Thyroid gland (tissue), 4 donors: ENCODE data around the gene KIF2A. TPM values are rescaled to one million over a fixed set of nuclear protein-coding genes. Genes with fewer than 3 reads are reported as not detected.

Source experiments
- DNase-seq, 2 donors: peaks; one replicate each; pipeline ENCODE4 v3.0.0-alpha.2; 2019
- H3K27ac ChIP-seq, 3 donors: fragments of 200-600 bp; sonication (generic); 1 replicate in 2 of 3; 2 replicates in 1 of 3; pipeline ENCODE4 v1.5.1; 2016 to 2019; ENCODE audit warnings: mild to moderate bottlenecking in 1 of 3, moderate library complexity in 1 of 3
- H3K27me3 ChIP-seq: fragments of 200-600 bp; sonication (generic); one replicate; pipeline ENCODE4 v1.5.1; 2019
- H3K36me3 ChIP-seq, 2 donors: fragments of 200-600 bp; sonication (generic); one replicate each; pipeline ENCODE4 v1.5.1; 2016 to 2019
- H3K4me1 ChIP-seq, 2 donors: fragments of 200-600 bp; sonication (generic); one replicate each; pipeline ENCODE4 v1.5.1; 2017 to 2019
- H3K4me3 ChIP-seq, 3 donors: fragments of 200-600 bp; sonication (generic); replicated peaks in 1 of 3; 1 replicate in 2 of 3; 2 replicates in 1 of 3; pipeline ENCODE4 v1.5.1; 2016; ENCODE audit warnings: mild to moderate bottlenecking in 1 of 3
- H3K9me3 ChIP-seq: fragments of 200-600 bp; sonication (generic); one replicate; pipeline ENCODE4 v1.5.1; 2017
- CTCF ChIP-seq, 6 experiments: fragments of 200-600 bp in 3 of 6; fragments of 450-650 bp in 3 of 6; sonication (generic) in 3 of 6; IDR thresholded peaks; one replicate each; pipeline ENCODE4 v1.5.1; 2016 to 2019; ENCODE audit warnings: antibody characterized with exemption in 6 of 6, mild to moderate bottlenecking in 2 of 6, inconsistent platforms in 1 of 6, moderate library complexity in 1 of 6
- POLR2A ChIP-seq, 2 donors: fragments of 450-650 bp; IDR thresholded peaks; one replicate each; pipeline ENCODE4 v1.6.1; 2017; ENCODE audit warnings: antibody characterized with exemption in 2 of 2, mild to moderate bottlenecking in 2 of 2, moderate library complexity in 1 of 2
- WGBS, 2 donors: methylation state at CpG; one replicate each; pipeline ENCODE4 v1.1.5; 2017; 5-methylcytosine and 5-hydroxymethylcytosine counted together
- intact Hi-C: fragments of 100-400 bp; cut with DNase I; formaldehyde crosslinking; loops from one replicate; pipeline ENCODE4 v1.15.1; 2023
- total RNA-seq, 4 donors: library from RNA; depleted of rRNA; stranded (reverse); fragments of >200 nt; gene quantifications; one replicate each; pipeline ENCODE4 v1.2.3, GENCODE V29; 2016

KIF2A gene
- total RNA-seq, 4 donors from 2014 or later = 34.9 to 118 (median 54.8) TPM

DNA sequence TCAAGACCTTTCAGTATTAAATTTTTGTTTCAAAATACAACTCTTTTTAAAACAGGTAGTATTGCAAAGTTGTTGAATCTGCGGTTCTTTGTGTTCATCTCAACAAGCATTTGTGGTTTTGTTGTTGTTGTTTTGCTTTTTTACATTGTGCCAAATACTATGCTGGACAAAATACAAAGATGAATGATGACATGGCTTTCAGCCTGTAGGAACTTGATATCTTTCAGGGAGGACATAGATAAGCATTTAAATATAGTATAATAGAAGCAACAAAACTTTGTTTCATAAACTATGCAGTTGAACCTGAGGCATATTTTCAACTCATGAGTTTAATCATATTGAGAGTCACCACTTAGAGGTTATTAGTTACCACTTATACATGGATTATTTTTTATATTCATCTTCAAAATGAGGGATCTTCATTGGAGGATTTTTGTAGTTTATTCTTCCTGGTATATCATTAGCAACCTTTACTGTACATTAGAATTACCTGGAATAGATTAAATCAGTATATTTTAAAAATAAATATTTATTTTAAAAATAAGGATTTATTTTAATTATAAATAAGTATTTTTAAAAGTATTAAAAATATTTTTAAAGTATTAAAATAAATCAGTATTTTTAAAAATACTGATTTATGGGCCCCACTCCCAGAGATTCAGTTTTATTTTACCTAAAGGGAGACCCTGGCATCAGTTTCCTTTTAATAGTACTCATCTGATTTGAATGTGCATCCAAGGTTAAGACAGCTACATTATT, 42.9 kb downstream of the KIF2A start:
- WGBS, 2 donors = 94 to 99% methylated on average over 1 of the region's 1 CpG
- H3K4me1 ChIP-seq = no peaks in the 10 kb centered on the region
- no peak for DNase-seq
- H3K27me3 ChIP-seq = no peaks in the 10 kb centered on the region
- intact Hi-C loops = no loop called here
- H3K9me3 ChIP-seq = no peaks in the 10 kb centered on the region
- H3K27ac ChIP-seq = no peak overlapping the region
- no peak overlapping the region for H3K4me3 ChIP-seq
- H3K36me3 ChIP-seq = peaks cover 0 to 14% of the 10 kb centered on the region in 2 donors
- TF ChIP-seq POLR2A (IDR thresholded peaks at IDR 0.05) (no peak), CTCF (IDR thresholded peaks at IDR 0.05) (no peak)

- peaks cover 0 to 10% of the 10 kb centered on the region in 2 donors for H3K36me3 ChIP-seq
- H3K4me3 ChIP-seq = no peak overlapping the region
- no peak for DNase-seq
- no peaks in the 10 kb centered on the region for H3K9me3 ChIP-seq
- TF ChIP-seq POLR2A (IDR thresholded peaks at IDR 0.05) (no peak), CTCF (IDR thresholded peaks at IDR 0.05) (peak in 4 of 6 experiments; percentile 16 to 63 (median 56))
- H3K27me3 ChIP-seq = no peaks in the 10 kb centered on the region
- H3K4me1 ChIP-seq = no peaks in the 10 kb centered on the region
- intact Hi-C loops = loop anchor here (10.0 kb wide), 1 partner anchor 129 kb away; no protein-coding TSS in a partner anchor
- no peak overlapping the region for H3K27ac ChIP-seq
These were observed 48.2 kb downstream of the KIF2A start for GRCh38 chr5:62354028-62354874.

DNA sequence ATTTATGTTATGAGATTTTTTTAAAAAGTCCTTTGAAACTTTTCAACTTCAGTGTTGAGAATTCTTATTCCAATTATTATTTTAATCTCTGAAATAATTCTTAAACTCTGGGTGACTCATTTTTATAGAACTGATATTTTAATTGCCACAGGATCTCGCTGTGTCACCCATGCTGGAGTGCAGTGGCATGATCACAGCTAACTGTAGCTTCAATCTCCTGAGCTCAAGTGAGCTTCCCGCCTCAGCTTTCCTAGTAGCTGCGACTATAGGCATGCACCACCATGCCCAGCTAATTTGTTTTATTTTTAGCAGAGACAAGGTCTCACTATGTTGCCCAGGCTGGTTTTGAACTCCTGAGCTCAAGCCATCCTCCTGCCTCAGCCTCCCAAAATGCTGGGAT, 56.7 kb downstream of the KIF2A start:
- no peaks in the 10 kb centered on the region for H3K4me1 ChIP-seq
- 94 to 100% methylated on average over 3 of the region's 3 CpGs for WGBS, 2 donors
- no peak overlapping the region for H3K27ac ChIP-seq
- no peak for DNase-seq
- H3K36me3 ChIP-seq = peaks cover 27 to 28% of the 10 kb centered on the region in 2 donors
- no peak for TF ChIP-seq CTCF (IDR thresholded peaks at IDR 0.05)
- H3K4me3 ChIP-seq = no peak overlapping the region
- intact Hi-C loops = no loop called here
- no peaks in the 10 kb centered on the region for H3K9me3 ChIP-seq
- no peaks in the 10 kb centered on the region for H3K27me3 ChIP-seq

DNA sequence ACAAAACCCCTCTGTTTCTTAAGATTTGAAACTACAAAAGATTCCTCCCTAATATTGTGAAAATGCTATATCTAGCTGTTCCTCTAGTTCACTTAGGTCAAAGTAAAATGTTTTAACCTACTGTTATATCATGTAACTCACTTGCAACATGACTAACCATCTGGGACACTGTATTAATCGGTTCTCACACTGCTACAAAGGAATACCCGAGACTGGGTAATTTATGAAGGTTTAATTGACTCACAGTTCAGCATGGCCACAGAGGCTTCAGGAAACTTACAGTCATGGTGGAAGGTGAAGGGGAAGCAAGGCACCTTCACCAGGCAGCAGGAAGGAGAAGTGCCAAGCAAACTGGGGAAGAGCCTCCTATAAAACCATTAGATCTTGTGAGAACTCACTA, 63.0 kb downstream of the KIF2A start:
- peaks cover 17 to 18% of the 10 kb centered on the region in 2 donors for H3K36me3 ChIP-seq
- 89 to 96% methylated on average over 2 of the region's 2 CpGs for WGBS, 2 donors

More for the DNA sequence above, 63.0 kb downstream of the KIF2A start:
- DNase-seq = no peak
- no peak for TF ChIP-seq POLR2A (IDR thresholded peaks at IDR 0.05)
- TF ChIP-seq CTCF (IDR thresholded peaks at IDR 0.05) = no peak
- Histone ChIP-seq H3K4me1 (no peaks in the 10 kb centered on the region), H3K27me3 (no peaks in the 10 kb centered on the region), H3K4me3 (no peak overlapping the region), H3K9me3 (no peaks in the 10 kb centered on the region), H3K27ac (no peak overlapping the region)
- intact Hi-C loops = no loop called here
